Measurements from ENCODE around the gene KDM4B.

Gene KDM4B

GRCh38 chr19:5066768-5067167, 97.9 kb downstream of the KDM4B start:
- no peak overlapping the region for H3K27ac ChIP-seq
- DNase-seq (ENCODE audit: low spot score) = no peak
- H3K4me3 ChIP-seq = no peak overlapping the region
- TF ChIP-seq, protein P1, sequence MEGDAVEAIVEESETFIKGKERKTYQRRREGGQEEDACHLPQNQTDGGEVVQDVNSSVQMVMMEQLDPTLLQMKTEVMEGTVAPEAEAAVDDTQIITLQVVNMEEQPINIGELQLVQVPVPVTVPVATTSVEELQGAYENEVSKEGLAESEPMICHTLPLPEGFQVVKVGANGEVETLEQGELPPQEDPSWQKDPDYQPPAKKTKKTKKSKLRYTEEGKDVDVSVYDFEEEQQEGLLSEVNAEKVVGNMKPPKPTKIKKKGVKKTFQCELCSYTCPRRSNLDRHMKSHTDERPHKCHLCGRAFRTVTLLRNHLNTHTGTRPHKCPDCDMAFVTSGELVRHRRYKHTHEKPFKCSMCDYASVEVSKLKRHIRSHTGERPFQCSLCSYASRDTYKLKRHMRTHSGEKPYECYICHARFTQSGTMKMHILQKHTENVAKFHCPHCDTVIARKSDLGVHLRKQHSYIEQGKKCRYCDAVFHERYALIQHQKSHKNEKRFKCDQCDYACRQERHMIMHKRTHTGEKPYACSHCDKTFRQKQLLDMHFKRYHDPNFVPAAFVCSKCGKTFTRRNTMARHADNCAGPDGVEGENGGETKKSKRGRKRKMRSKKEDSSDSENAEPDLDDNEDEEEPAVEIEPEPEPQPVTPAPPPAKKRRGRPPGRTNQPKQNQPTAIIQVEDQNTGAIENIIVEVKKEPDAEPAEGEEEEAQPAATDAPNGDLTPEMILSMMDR (IDR thresholded peaks at IDR 0.05) = no peak

GRCh38 chr19:5067678-5068077, 98.8 kb downstream of the KDM4B start:
- Histone ChIP-seq H3K27ac (no peak overlapping the region), H3K4me3 (no peak overlapping the region)
- TF ChIP-seq, protein P1 (IDR thresholded peaks at IDR 0.05) = no peak
- no peak for DNase-seq (ENCODE audit: low spot score)

GRCh38 chr19:5068233-5069072, 99.5 kb downstream of the KDM4B start:
- Histone ChIP-seq H3K27ac (no peak overlapping the region), H3K4me3 (no peak overlapping the region)
- DNase-seq (ENCODE audit: low spot score) = no peak
- TF ChIP-seq, protein P1 (IDR thresholded peaks at IDR 0.05) = no peak

GRCh38 chr19:5070331-5070730, 101.4 kb downstream of the KDM4B start:
- Histone ChIP-seq H3K27ac (no peak overlapping the region), H3K4me3 (no peak overlapping the region)
- no peak for DNase-seq (ENCODE audit: low spot score)
- TF ChIP-seq, protein P1 (IDR thresholded peaks at IDR 0.05) = no peak

GRCh38 chr19:5070930-5071329, 102.0 kb downstream of the KDM4B start:
- no peak overlapping the region for H3K4me3 ChIP-seq
- DNase-seq (ENCODE audit: low spot score) = no peak
- TF ChIP-seq, protein P1 (IDR thresholded peaks at IDR 0.05) = no peak

GRCh38 chr19:5071579-5071978, 102.7 kb downstream of the KDM4B start:
- DNase-seq (ENCODE audit: low spot score) = no peak
- Histone ChIP-seq H3K27ac (no peak overlapping the region), H3K4me3 (no peak overlapping the region)
- TF ChIP-seq, protein P1 (IDR thresholded peaks at IDR 0.05) = no peak

More at GRCh38 chr19:5070930-5071329, 102.0 kb downstream of the KDM4B start:
- no peak overlapping the region for H3K27ac ChIP-seq

DNA sequence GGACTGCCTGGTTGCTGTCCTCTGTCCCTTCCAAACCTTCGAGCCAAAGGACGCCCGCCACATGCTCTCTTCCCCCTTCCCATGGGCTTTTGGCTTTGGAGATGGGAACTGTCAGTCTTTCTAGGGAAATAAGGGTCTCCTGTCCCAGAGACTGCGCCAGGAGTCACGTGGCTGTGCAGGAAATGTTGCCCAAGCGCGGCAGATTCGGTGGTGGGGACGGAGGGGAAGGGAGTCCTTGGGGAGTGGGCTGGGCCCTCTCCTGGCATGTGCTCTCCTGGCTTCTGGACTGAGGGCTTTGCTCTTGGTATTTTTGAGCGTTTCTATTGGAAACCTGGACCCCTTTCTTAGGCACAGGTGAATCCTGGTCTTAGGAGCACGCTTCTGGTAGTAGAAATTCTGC, 103.2 kb downstream of the KDM4B start:
- Histone ChIP-seq H3K27ac (no peak overlapping the region), H3K4me3 (no peak overlapping the region)
- TF ChIP-seq, protein P1 (IDR thresholded peaks at IDR 0.05) = no peak
- DNase-seq (ENCODE audit: low spot score) = no peak
